ENCODE measurements around the gene OSBPL8.

The OSBPL8 gene

GRCh38 chr12:76317976-76318375, 241.6 kb downstream of the OSBPL8 start:
- Histone ChIP-seq H3K36me3 (replicated peaks) (no peaks in the 10 kb centered on the region), H3K27ac (no peak overlapping the region), H3K27me3 (replicated peaks) (no peaks in the 10 kb centered on the region), H3K4me3 (ENCODE audit: low read depth, low read length) (no peak overlapping the region)
- no peak for DNase-seq
- in situ Hi-C loops (cut with HindIII; ENCODE audit: low pct_ligation_motif_present, low sequenced_read_pairs), result no loop called here
- TF ChIP-seq CTCF (IDR thresholded peaks at IDR 0.05; ENCODE audit: low read depth, low read length, missing control alignments), result no peak

- Histone ChIP-seq H3K27me3 (replicated peaks) (no peaks in the 10 kb centered on the region), H3K4me3 (ENCODE audit: low read depth, low read length) (no peak overlapping the region), H3K36me3 (replicated peaks) (no peaks in the 10 kb centered on the region), H3K27ac (no peak overlapping the region)
- no peak for TF ChIP-seq CTCF (IDR thresholded peaks at IDR 0.05; ENCODE audit: low read depth, low read length, missing control alignments)
- no peak for DNase-seq
- in situ Hi-C loops (cut with HindIII; ENCODE audit: low pct_ligation_motif_present, low sequenced_read_pairs), result no loop called here
These were observed 243.1 kb downstream of the OSBPL8 start for GRCh38 chr12:76316468-76316867.

- Histone ChIP-seq H3K27ac (no peak overlapping the region), H3K27me3 (replicated peaks) (no peaks in the 10 kb centered on the region), H3K36me3 (replicated peaks) (no peaks in the 10 kb centered on the region), H3K4me3 (ENCODE audit: low read depth, low read length) (no peak overlapping the region)
- in situ Hi-C loops (cut with HindIII; ENCODE audit: low pct_ligation_motif_present, low sequenced_read_pairs), result no loop called here
- no peak for DNase-seq
- TF ChIP-seq CTCF (IDR thresholded peaks at IDR 0.05; ENCODE audit: low read depth, low read length, missing control alignments), result no peak
These were observed 246.3 kb downstream of the OSBPL8 start for GRCh38 chr12:76313299-76313698.

GRCh38 chr12:76312315-76312714, 247.3 kb downstream of the OSBPL8 start:
- no peak for TF ChIP-seq CTCF (IDR thresholded peaks at IDR 0.05; ENCODE audit: low read depth, low read length, missing control alignments)
- Histone ChIP-seq H3K36me3 (replicated peaks) (no peaks in the 10 kb centered on the region), H3K4me3 (ENCODE audit: low read depth, low read length) (no peak overlapping the region), H3K27ac (no peak overlapping the region), H3K27me3 (replicated peaks) (no peaks in the 10 kb centered on the region)
- in situ Hi-C loops (cut with HindIII; ENCODE audit: low pct_ligation_motif_present, low sequenced_read_pairs), result no loop called here
- DNase-seq, result no peak

- Histone ChIP-seq H3K27ac (no peak overlapping the region), H3K27me3 (replicated peaks) (no peaks in the 10 kb centered on the region), H3K4me3 (ENCODE audit: low read depth, low read length) (no peak overlapping the region), H3K36me3 (replicated peaks) (no peaks in the 10 kb centered on the region)
- DNase-seq, result peak; percentile 25
- in situ Hi-C loops (cut with HindIII; ENCODE audit: low pct_ligation_motif_present, low sequenced_read_pairs), result no loop called here
- TF ChIP-seq CTCF (IDR thresholded peaks at IDR 0.05; ENCODE audit: low read depth, low read length, missing control alignments), result no peak
These were observed 247.8 kb downstream of the OSBPL8 start for GRCh38 chr12:76311796-76312195.

- Histone ChIP-seq H3K27me3 (replicated peaks) (no peaks in the 10 kb centered on the region), H3K27ac (no peak overlapping the region), H3K36me3 (replicated peaks) (no peaks in the 10 kb centered on the region), H3K4me3 (ENCODE audit: low read depth, low read length) (no peak overlapping the region)
- peak; percentile 53 for DNase-seq
- TF ChIP-seq CTCF (IDR thresholded peaks at IDR 0.05; ENCODE audit: low read depth, low read length, missing control alignments), result no peak
- in situ Hi-C loops (cut with HindIII; ENCODE audit: low pct_ligation_motif_present, low sequenced_read_pairs), result no loop called here
These were observed 249.5 kb downstream of the OSBPL8 start for GRCh38 chr12:76310110-76310509.

Data from brain microvascular endothelial cell (primary cell).